Left lobe of liver (tissue), 2 donors: ENCODE results near the gene PPP1R36. TPM values are rescaled to one million over a fixed set of nuclear protein-coding genes. Genes with fewer than 3 reads are reported as not detected.

ENCODE experiments used
- ATAC-seq: fragments of 200-7000 bp; cut with Tn5 transposase; one replicate; pipeline ENCODE4 v1.9.1; 2020; ENCODE audit warnings: mild to moderate bottlenecking, moderate library complexity
- DNase-seq: peaks from one replicate; pipeline ENCODE4 v3.0.0-alpha.2; 2020; ENCODE audit warnings: low spot score
- total RNA-seq: library from RNA; stranded (reverse); gene quantifications from one replicate; pipeline ENCODE4 v1.2.1, GENCODE V29; 2021
- donor health status: DM: no; HTN: no; CAD: no; lungs with moderate emphysema.
- donor health status: DM: no; HTN: yes; CAD: no.

Gene PPP1R36, protein sequence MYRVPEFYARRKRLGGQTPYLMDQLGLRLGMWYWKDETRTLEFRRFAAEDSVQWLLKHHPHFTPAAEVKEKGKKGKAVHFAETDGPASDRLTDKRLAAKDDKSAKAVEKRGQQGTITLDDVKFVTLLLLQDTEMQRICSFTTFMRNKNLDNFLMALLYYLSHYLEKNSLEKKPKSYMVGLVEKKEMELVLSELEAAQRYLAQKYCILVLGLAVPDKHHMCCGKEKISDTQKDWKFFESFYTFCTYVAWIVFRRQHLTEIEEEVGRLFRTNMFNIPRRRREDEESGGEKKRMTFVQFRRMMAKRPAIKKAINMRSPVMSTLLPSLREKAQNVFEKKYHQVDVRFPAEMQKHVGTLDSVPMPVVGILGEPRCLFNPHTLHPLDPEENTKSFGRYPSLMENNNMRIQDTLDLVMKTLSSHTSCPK
- total RNA-seq: 0.18 TPM

DNA sequence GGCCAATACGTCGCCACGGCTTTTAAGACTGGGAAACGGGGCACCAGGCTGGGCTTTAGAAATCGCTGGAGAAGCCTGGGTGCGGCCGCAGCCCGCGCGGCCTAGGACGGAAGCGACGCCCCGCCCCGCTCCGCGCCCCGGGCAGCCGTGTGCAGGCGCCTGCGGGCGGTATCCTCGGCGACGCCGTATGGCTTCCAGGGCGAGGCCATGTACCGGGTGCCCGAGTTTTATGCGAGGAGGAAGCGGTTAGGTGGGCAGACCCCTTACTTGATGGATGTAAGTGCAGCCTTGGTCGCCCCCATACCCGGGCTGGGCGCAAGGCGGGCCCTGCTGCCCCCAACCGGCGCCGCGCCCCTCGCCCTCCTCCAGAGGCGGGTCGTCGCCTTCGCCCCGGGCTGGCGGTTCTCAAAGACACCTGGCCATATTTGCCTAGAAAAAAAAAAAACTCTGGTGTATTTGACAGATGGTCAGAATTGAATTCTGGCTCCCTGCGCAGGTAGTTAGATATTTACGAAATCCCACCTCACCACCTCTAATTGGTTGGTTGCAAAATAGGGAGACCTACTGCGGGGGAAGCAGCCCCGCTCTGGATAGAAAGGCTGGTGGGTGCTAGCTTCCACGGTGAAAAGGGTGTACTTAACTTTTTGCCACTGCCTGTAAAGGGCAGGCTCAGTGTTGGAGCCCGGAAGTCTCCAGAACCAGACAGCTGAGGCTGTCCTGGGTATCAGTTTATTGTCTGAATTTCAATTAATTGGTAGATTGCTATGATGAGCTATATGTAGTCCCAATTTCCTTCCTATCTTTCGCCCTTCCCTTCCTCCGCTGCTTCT is at the start of gene PPP1R36:
Gene PPP1R36, plus strand, starts transcription at position 171 of the 830 bp plus-strand sequence. Its CDS starts 37 bp downstream, at position 208.
- peak; percentile 78 for ATAC-seq
- DNase-seq: no peak

DNA sequence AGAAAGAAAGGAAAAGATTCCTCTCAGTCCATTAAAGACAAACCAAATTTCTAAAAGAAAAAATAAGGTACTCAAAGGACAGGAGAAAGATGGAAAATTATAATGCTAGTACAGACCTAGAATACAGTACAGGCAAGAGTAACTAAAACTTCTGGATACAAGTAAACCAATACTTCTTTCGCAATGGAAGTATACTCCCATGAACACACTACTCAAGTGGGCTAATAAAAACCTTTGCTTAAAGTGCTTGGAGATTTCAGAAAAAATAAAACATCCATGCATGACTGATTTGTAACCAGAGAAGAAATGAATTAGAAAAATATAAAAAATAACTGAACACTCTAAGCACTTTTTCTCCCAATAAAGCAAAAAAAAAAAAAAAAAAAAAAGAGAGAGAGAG is 49.7 kb upstream of the PPP1R36 start:
- ATAC-seq (no peak), DNase-seq (no peak)

DNA sequence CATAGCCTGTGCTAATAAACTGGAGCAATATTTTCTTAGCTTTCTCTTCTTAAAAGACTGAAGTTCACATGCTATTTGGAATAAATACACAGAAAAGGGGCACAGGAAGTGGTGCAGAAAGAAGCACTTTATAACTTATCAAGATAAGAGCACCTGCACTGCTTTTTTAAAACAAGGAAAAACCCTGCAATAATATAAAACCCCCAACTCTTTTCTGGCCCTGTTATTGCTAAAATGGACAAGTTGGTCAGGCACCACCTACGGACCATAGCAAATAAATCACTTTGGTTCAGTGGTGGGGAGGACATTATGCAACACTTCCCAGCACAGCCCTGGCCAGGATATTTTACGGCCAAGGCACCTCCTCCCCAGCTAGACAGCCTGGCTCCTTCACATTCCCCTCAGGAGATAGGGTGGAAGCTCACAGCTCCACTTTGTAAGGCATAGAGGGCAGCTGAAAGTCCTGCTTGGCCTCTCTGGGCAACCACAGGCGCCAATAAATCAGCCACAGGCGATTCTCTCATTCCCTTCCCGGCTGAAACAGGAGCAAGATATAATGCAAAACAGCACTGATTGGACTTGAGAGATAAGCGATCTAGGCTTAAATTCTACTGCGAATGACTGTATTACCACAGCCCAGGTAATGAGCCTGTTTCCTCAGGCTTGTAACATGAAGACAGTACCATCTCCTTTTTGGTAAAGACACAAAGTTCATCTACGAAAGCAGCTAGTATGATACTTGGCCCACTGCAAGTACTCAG is 48.2 kb upstream of the PPP1R36 start:
- peak; percentile 81 for DNase-seq

DNA sequence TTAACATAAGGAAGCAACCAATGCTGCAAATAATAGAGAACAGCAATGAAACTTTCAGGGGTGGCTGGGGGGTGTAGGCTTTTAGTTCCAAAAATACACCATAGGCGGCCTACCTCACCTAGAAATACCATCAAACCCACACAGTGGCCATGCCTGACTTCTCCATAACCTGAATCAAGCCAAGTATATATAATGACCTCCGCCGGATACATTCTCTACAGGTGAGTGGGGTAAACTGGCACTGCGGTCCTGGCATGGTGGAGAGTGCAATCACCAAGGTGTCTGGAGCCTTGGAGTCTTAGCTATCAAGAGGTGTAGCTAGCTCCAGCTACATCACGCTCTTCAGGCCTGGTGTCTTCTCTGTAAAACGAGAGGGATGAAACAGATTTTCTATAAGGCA is 47.3 kb upstream of the PPP1R36 start:
- no peak for ATAC-seq
- DNase-seq: no peak

More for the DNA sequence above, 48.2 kb upstream of the PPP1R36 start:
- peak; percentile 29 for ATAC-seq

DNA sequence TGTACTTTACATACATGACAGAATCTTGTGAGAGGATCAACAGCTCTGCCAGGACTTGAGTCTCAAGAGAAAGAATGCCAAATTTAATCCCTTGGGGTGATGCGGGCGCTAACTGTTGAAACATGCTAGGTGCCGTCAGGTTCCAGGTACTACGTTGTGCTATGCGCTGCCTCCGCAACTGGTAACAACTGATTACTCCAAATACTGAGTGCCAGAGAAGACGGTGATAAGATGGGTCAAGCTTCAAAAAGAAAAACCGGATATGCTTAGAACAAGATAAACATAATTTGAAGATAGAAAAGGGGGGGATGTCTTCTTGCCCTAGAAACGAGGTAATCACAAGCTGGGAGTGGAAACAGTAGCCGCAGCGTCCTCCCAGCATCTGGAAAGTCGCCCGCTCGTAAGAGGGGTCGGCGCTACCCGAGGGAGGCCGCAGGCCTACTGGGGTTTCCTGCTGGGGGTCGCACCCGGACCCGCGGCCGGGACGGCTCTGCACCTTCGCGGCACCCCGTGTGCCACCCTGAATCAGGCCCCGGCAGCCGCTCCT is 46.8 kb upstream of the PPP1R36 start:
- DNase-seq (no peak), ATAC-seq (peak; percentile 7)

DNA sequence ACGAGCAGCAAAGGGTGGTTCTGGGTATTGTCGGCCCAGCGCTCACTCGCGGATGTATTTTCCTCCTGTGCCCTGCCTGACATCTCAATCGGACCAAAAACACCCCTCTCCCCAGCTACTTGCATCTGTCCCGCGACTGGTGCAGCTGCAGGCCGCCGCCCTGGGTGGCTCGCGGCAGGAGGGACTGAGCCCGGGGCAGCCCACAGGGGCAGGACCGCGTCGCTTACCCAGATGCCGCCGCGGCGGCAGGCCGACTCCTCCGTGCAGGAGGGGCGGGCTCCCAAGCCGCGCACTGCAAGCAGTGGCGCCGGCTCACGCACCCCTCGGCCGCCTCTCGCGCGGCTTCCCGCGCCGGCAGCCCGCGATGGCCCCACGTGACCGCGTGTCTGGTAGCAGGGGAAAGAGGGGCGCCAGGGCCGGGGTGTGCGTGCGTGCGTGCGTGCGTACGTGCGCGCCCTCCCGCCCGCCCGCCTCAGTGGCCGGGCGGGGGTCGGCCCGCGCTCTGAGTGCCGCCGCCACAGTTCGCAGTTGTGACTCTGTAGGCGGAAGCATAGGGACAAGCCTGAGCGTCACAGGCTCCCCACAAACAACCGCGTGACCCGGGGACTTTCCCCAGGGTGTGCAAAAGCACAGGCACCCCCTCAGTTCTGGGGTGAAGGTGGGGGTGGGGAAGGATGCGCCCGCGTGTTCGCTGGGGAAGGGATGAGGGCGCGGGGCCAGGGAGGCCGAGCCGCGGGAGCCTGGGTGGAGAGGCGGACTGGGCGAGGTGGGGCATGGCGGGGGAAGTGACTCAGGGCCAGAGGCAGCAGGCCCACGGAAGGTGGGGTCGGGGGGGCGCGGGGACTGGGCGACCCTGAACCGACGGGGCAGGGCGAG is 46.1 kb upstream of the PPP1R36 start, which contains the start of gene ZBTB25:
Gene ZBTB25, minus strand, starts transcription at position 405 of the 876 bp plus-strand sequence. CDS start 13,305 bp downstream, outside the sequence.
- peak; percentile 75 for ATAC-seq

DNA sequence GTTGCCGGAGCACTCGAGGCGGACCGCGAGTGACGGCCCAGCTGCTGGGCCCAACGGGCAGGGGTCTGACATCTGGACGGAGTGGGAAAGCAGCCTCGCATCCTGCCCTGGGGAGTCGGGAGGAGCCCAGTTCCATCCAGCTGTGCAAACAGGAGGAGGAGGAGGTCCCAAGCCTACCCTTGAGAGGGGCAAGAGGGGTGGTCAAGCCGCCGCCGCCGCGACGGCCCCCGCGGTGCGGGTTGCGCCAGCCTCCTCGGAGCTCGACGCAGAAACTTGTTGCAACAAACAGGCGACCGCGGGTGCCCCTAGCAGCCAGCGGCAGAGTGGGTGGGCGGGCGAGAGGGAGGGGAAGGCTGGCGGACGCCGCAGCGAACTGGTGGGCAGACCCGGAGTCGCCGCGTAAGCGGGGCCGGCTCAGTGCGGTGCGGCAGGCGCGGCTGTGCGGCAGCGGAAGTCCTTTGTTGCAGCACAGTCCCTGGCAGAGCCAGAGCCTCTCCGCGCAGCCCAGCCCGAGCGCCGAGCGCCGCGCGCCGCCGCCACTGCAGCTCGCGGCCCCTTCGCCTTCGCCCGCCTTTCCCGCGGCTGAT is 45.4 kb upstream of the PPP1R36 start, which contains the start of gene ZBTB1:
Gene ZBTB1, plus strand, starts transcription at position 461 of the 587 bp plus-strand sequence. CDS start 16,735 bp downstream, outside the sequence.
- DNase-seq: peak; percentile 88
- peak; percentile 62 for ATAC-seq

More for the DNA sequence above, 46.1 kb upstream of the PPP1R36 start, which contains the start of gene ZBTB25:
- DNase-seq: peak; percentile 90

DNA sequence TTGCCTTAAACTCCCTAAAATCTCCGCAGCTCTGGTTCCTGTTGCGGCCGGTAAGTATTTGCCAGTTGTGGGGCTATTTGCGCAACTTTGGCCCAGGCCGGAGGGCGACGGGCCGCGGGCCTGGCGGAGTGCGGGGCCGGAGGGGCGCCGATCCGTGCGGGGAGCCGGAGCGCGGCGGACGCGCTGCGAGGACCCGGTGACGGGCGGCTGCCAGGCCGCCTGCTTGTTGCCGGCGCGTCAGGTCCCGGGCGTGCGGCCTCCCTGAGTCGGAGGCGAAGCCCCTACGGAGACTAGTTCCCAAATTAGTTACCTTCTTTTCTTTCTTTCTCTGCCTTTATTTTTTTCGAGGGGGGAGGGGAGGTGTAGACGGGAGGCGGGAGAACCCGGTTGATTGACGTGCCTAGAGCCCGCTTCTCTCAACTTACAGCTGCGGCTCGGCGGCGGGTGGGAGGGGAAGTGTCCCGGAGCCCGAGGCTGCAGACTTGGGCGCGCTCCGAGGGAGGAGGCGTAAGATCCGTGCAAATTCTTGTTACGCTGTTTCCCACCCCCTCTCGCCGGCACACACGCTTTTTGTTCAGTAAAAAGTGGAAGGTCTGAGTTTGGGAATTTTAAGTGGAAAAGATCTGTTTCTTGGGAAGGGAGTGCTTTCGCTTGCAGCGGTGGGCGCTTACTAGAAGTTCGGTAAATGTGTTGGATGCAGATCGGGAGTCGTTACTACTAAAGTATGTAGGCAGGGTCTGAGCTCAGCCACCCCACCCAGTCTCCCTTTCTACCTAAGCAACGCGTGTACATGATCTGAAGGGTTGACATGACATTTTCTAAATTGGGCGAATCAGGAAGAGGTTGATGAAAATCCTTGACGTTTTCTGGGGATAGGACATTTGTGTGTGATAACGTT is 44.6 kb upstream of the PPP1R36 start:
- ATAC-seq: peak; percentile 59
- DNase-seq: peak; percentile 85

DNA sequence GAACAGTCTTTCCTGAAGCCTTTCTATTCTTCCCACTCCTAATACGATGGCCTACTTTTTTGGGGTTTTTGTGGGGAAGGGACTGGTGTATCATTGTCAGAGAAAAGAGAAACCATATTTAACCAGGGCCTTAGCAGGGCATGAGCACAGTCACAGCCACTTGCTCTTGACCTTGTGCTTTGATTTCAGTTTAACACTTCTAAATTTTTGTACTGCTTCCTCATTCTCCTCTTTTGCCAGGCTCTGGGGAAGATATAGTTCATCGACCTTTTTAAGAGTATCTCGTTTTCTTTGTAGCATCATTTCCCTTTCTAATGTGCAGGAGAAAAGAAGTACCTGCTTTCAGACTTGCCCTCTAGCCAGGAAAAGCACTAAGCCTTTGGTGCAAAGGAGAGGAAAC is 43.0 kb upstream of the PPP1R36 start:
- ATAC-seq: no peak

DNA sequence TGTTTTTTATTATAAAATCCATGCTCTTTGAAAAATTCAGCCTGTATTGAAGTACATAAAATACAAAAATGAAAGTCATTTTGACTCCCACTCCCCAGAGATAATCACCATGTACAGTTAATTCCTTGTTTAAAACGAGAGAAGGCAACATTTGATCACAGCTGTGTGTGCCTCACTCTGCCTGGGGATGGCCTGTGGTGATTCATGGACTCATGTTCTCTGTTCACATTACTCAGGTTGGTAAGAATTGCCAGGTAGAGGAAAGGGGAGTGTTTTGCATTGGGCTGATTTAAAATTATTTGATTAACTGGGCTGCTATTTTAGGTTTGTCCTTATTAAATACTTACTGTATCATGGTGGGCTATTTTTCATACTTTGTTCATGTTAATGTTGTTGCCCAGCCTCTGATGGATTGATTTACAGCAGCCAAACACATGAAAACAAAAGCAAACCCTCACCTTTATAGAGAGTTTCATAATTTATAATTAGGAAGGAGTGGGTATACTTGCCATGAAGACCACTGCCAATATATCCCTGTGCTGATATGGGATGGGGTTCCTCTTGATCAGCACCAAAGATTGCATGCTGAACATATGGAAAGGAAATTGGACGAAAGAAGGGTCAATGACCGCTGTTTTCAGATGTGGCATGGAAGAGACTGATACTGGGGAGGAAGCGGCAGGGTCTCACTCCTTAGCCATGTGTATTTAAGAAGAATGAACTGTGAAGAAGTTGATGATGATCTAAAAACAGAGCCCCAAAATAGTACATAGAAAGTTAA is 42.2 kb upstream of the PPP1R36 start:
- no peak for DNase-seq
- ATAC-seq: no peak

More for the DNA sequence above, 43.0 kb upstream of the PPP1R36 start:
- no peak for DNase-seq

DNA sequence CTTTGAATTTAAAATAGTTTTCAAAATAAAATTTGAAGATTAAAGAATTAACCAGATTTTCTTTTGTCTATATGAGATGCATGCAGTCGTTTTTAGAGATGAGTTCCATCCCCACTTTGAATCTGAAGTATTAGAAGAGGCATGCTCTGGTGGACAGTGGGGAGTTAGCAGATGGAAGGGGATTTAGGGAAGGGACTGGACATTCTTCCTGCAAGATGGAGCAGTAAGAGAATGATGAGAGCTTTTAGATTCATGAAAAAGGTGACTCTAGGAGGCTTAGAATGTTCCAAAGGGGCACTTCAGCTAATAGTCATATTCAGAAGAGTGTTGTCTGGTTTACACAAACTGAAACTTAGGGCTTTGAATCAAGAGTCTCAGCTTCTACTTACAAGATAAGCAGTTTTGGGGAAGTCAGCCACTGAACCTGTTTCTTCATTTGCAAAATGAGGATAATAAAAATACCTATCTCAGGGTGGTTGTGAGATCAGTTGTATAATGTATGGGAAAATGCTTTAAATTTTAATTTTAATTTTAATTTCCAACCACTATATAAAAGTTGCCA is 41.5 kb upstream of the PPP1R36 start:
- DNase-seq (no peak), ATAC-seq (no peak)

DNA sequence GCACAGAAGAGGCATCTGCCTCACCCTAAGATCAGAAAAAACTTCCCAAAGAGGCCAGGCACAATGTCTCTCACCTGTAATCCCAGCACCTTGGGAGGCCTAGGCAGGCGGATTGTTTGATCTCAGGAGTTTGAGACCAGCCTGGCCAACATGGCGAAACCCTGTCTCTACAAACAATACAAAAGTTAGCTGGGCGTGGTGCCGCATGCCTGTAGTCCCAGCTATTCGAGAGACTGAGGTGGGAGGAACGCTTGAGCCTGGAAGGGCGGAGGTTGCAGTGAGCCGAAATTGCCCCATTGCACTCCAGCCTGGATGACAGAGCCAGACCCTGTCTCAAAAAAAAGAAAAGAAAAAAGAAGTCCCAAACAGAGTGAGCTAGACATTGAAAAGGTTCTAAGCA is 40.7 kb upstream of the PPP1R36 start:
- DNase-seq (no peak), ATAC-seq (no peak)

DNA sequence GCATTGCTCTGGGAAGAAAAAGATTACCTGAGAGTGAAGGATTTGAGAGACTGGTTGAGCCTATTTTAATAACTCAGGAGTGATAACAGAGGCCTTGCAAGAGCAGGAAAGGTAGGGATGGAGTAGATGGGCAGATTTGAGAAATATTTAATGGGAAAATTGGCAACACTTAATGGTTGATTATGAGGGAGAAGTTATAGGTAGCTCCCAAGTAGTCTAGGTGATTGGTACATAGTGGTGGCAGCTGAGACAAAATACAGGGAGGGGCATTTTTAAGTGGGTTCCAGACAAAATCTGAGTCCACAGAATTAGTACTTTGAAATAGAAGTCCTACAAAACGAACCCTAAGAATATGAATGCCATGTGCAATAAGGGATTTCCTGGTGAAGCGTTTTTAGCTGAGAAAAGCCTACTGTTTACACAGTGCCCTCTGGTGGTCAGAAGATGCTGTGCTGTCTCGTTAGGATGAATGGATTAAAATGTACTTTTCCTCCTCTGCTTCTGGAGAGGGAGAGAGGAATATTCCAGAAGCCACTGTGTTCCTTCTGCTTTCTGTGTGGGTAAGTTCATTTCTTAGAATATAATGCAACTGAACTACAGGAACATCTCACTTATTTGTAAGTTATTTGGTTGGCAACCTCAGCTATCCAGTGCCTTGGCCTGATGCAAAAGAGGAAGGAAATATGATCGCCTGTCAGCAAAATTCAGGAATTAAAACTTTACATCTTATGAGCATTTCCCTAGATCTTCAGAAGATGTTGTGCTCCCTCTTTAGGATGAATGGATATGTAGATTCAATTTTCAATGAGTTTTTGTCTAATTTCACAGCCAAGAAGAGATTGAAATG is 38.7 kb upstream of the PPP1R36 start:
- DNase-seq: no peak
- peak; percentile 93 for ATAC-seq

DNA sequence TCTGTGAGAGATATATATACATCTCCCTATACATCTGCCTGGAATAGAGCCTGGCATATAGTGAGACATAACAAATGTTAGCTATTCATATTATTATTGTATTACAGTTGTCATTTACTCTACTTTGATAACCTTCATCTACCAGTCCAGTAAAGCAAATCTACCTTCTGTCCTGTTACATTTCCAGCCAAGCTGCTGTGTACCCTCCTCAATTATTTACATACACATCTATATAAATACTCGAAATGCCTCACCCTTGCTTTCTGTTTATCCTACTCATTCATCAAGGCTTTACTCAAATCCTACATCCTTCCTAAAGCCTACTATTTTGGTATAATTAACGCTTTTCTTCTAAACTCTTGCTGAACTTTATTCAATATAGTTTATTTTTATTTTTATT is 36.5 kb upstream of the PPP1R36 start:
- DNase-seq (no peak), ATAC-seq (no peak)

DNA sequence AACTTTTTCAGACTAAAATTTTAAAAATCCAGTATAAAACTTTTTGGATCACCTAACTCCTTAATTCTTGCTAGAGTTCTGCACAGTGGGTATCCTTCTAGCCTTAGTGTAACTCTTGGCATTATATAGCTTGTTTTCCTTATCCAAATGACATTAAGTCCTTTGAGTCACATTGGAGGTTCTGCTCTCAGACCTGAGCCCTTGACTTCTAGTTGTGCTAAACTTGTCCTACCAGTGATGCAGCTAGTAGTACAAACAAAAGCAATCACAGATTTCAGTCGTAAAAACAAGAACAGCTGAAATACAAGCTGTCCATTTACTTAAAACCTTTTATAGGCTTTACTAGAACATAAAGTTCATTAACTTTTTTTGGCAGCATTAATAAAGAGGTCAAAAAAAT is 34.7 kb upstream of the PPP1R36 start:
- DNase-seq (no peak), ATAC-seq (no peak)

DNA sequence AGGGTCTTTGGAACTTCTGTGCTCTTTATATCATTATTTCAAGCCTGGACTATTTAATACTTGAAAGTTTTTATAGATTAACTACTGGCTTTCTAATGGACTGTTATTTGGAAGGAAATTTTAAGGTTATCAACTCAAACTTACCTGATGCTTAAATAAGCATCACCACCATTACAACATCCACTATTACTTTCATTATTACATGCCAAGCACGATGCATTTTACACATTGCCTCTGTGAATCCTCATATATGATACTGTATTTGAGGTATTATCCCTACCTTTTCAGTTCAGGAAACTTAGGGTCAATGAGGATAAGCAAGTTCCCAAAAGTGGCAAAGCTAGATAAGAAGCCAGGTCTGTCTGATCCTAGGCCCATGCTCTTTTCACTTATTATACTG is 32.8 kb upstream of the PPP1R36 start:
- ATAC-seq (no peak), DNase-seq (no peak)
